Suppressor macrophage treated with lipopolysaccharide for 1 hour (primary cell): ENCODE data around the gene CPT1B.
"Not testable (repeated sequence)": the region's sequence is repeated elsewhere in the genome, so short reads cannot be mapped to it uniquely, and the experiment has no call there.

ENCODE experiments used
- DNase-seq, 3 donors: peaks; one replicate each; pipeline ENCODE4 v3.0.0-alpha.2; 2020 to 2022

CPT1B gene

DNA sequence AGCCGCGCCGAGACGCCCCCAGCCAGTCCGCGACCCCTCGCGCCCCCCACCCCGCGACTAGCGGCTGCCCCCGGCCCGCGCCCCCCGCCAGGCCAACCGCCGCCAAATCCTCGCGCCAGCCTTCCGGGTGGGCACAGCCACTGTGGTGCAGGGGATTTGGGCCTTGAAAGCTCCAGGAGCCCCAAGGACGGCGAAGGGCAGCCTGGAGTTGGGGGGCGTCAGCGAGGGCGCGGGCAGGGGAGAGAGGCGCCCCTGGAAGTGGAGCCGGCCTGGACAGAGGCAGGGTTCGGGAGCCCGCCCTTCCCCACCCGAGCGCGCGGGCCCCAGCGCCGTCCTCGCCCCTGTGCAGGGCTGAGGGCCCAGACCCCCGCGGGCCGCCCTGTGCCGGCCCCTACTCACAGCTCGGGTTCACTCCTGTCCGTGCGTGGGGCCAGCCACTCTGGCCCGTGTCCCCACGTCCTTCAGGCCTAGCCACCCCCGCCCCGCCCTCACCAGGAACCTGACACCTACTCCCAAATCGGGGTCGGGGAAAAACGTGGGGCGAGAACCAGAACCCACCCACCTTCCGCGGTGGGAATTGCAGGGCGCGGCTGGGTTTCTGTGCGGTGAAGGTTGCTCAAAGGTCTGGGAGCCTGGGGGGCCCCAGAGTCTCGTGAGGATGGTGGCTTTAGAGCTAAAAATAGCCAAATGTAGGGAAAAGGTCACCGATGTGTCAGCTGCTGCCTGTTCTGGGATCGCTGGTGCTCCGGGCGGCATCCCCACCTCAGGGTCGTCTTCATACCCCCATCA lies at the start of gene CPT1B:
Gene CPT1B, minus strand, starts transcription at position 441 of the 789 bp plus-strand sequence. CDS start 512 bp downstream, outside the sequence.
- no peak for DNase-seq

DNA sequence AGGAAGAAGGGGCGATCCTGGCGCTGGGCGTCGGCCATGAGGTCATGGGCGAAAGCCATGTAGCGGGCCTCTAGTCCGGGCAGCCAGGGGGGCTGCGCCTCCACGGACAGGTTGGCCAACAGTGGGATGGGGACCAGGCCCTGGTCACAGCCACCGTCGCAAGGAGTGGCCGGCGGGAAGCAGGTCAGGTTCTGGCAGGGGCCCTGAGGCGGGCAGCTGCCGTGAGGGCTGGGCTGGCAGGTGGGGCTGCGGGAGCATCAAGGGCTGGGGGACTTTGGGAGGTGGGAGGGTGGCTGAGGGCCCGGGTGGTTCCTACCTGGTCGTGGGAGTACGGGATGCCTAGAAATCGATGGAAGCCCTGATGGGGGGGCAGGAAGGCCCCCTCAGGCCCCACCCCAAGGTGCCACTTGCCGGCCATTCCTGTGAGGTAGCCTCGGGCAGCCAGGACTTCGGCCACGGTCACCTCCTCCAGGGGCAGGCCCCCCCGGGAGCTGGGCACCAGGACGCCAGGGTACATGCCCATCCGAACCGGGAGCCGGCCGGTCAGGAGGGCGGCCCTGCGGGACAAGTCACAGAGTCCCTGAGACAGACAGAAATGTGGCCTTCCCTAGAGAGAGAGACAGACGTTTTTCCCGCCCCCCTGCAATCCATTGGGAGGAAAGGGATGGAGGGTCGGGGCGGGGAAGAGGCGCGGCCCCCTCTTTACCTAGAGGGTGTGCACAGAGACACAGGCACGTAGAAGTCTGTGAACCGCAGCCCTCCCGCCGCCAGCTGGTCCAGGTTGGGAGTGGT lies 48.8 kb upstream of the CPT1B start:
- no peak for DNase-seq

DNA sequence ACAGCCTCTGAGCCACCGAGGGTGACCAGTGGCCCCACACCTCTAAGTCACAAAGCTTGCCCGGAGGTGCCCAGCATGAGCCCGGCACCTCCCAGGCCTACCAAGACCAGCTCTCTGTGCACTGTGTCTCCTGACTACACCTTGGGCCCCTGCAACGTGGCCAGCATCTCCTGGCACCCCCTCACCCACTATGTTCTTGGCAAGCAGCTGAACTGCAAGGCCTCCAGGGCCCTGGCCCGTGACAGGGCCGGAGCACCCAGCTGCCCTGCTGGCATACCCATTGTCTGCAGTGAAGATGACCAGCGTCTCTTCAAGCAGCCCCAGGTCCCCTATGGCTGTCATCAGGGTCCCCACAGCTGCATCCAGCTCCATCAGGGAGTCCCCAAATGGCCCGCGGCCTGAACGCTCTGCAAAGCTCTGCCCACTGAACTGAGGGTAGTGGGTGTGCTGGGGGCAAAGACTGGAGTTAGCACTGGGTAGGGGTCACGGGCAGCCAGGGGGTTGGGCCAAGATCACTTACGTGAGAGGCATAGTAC lies 48.2 kb upstream of the CPT1B start:
- DNase-seq, result peak in 1 of 3 donors; percentile 17

DNA sequence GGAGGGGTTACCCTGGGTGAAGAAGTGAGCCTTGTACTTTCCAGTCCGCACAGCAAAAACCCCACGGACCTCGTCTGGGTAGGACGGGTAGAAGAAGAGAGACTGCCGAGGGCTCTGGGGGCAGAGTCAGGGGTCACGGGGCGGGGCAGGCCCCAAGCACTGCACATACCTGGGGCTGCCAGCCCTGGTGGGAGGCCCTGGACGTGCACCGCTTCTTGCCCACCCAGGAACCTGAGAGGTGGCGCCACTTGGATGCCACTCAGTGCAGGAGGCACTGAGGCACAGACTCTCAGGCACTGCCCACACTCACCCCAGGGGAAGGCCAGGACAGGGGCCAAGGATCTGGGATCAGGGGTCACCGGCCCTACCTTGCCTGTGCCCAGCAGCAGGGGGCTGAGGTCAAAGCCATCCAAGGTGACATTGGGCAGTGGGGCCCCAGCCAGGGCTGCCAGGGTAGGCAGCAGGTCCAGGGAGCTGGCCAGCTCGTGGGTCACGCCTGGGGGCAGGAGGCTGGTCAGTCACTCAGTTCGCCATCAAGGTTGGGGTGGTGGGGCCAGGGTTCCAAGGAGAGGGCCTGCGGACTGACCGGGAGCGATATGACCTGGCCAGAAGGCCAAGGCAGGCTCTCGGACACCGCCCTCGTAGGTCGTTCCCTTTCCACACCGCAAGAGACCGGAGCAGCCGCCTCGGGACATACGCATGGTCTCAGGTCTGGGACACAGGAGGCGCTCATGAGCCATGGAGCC lies 47.5 kb upstream of the CPT1B start:
- DNase-seq, result peak in 1 of 3 donors; percentile 10

DNA sequence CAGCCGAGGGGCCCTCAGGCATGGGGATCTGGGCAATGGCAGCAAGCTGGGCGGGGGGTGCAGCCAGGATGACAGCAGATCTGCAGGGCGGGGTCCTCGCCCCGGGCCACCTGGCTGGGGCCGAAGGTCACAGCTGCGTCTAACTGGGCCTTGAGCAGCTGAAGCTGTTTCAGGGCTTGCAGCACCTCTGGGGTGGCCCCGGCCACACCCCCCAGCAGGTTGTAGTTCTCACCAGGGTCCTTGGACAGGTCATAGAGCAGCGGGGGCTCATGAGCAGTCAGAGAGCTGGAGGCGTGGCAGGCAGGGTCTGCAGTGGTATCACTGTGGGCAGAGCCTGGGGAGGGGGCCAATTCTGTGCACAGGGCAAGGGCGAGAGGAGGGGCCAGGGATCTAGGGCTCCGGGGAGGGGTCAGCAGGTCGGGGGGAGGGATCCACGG lies 46.9 kb upstream of the CPT1B start:
- no peak for DNase-seq

DNA sequence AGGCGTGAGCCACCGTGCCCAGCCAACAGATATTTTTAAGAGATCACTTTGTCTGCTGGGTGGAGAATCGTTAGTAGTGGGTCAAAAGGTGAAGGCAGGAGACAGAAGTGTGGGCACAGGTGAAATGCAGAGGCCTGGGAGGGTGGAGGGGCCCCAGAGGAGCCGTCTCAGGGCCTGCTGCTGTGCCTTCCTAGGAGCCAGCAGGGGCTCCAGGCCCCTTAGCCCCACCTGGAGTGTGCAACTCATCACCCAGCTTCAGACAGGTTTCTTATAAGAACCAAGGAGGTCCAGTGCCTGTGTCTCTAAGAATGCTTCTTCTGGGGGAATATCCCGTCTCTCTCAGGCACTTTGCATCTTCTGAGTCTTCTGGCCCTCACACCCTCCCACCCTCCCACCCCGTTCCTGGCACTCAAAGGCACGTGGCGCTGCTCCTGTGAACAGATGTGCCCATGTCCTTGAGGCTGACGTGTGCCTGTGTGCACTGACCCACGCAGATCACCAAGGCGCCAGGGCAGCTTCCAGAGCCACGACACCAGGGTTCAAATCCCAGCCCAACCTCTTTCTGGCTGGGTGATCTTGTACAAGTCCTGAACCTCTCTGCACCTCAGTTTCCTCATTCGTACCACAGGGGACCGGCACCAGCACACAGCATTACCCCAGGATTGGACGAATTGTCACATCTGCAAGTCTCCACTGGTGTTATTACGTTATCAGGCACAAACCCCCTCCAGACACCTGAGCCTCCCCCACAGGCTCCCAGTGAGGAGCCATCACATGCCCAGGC lies 46.3 kb upstream of the CPT1B start:
- DNase-seq, result peak in 1 of 3 donors; percentile 12

DNA sequence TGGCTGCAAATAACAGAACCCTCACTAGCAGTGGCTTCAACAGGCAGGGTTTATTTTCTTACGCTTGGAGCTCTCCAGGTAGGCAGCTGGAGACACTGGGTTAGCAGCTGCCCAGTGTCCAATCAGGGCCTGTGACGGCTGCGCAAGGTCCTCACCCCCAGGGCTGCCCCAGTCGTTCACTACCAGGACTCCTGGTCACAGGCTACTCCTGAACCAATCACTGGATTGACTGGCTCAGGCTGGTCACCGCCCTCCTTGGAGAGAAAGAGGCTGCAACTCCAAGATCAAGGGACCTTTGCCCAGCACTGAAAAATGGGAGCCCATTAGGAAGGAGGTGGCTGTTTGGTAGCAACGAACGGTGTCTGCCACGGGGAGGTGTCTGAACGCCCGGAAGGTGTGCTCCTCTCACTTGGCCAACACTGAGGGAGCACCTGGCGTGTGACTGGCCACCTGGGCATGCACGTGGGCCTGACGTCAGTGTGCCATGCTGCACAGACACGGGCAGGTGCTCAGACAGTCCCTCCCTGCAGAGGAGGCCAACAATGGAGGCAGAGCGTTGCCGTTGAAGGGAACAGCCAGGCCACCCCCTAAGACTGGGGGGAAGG lies 44.6 kb upstream of the CPT1B start:
- DNase-seq, result no peak

DNA sequence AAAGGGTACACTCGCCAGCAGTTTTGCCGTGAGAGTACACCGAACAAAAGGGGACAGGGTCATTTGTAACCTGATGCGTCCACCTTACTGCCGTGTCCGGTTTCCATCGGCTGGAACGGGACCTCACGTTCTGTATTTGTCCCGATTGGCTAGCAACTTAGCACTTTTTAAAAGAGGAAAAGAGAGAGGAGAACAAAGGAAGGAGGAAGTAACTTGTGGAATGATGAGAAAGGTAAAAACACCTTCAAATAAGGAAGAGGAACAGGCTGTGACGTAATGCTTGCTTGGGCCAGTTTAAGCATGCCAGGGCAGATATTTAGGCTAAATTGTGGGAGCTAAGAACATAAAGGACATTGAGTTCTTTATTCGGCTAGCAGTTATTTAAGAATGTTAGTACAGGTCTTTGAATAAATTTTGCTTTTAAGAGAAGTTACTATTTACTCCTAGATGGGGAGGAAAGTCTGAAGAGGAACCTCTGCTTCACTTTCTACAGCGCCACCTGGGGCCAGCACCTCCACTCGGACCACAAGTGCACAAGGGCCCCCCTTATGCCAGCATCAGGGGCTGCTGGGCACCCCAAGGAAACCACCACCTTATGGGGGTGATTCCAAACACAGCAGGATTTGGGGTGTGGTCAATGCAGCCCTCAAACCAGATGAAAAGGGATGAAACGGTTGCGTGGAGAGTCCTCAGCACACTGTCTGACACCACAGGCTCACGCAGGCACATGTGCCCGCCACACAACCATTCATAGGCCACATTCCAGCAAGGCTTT lies 43.9 kb upstream of the CPT1B start:
- DNase-seq, result peak in 1 of 3 donors; percentile 17

DNA sequence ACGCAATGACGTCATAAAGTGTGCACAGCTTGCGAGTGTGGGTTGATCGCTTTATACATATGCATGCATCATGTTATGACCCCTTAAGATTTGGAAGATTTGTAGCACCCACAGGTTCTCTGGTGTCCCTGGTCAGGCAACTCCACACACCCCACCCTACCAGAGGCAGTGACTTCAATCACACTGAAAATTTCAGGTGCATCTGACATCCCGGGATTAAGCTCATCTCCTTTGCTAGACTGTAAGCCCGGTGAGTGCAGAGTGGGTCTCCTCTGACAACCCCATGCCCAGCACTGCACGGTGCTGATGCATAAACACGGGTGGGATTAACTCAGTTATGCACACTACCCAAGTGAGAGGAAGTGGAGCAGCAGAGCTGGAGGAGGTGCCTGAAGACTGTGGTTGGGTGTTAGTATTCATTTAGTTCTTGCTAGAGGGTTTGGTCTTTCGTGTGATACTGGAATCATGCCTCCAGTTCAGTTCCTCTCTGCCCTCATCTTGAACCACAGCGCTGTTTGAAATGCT lies 43.2 kb upstream of the CPT1B start:
- peak; percentile 39 to 63 (median 55) for DNase-seq

DNA sequence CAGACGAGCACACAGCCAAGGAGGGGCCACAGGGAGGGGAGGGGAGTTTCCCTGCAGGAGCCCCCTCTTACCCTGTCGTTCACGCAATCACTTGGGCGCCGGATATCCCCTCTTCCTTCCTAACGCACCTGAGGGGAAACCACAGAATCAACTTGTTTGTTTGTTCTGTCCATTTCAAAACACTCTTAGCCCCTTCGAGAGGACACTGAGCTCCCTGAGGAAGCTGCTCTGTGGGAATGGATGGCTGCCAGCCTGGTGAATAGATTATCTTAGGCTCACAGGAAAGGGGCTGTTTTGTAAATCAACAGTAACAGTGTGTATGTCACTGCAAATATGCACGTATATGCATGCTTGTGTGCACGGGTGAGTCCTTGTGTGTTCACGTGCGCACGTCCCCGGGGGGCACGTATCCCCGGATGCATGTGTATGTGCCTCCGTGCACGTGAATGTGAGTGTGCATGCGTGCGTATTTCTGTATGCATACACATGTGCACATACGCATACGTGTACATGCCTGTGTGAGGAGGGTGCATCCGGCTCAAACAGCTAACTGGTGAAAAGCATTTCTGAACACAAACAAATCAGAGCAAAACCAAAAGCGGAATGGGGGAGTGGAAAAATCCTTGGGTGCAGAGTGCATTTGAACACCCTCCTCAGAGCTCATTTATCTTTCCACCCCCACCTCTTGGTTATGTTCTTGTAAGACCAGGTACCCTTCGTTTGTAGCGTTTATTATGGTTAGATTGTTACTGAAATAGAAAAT lies 42.5 kb upstream of the CPT1B start:
- peak; percentile 15 to 30 (median 29) for DNase-seq

DNA sequence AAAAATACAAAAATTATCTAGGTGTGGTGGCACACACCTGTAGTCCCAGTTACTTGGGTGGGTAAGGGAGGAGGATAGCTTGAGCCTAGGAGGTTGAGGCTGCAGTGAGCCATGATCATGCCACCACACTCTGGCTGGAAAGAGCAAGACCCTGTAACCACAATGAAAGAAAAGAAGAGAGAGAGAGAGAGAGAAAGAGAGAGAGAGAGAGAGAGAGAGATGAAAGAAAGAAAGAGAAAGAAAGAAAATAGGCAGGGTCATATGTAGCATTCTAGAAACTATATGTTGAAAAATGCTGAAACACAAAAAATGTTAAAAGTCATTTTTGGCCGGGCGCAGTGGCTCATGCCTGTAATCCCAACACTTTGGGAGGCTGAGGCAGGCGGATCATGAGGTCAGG lies 36.1 kb upstream of the CPT1B start:
- not testable (repeated sequence) for DNase-seq

DNA sequence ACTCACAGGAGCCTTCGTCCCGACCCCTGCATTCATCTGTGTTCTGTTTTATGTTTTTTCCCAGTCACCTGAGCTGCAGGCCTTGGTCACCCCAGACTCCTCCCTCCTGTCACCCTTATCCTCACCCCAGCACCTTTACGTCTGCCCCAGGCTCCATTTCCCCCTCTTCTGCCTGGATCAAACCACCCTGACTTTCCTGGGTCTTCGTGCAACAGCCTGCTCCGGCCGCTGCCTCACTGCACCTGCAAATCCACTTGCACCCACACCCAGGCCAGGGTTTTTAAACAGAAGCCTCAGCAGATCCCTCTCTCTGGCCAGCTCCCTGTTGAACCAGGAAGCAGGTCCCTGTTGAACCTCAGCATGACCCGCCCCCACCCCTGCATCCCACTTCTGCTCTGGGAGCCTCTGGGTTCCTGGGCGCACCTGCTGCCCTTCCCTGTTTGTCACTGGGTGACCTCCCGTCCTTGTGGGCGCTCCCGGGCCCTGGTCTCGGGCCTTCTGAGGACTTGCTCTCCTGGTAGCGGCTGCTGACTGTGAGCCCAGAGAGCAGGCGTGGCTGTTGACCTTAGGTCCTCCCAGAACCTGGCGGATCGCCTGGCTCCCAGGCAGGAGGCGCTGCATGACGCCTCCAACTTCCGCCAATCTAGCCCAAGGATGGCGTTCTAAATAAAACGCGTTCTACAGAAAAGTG lies 35.2 kb upstream of the CPT1B start:
- no peak for DNase-seq

DNA sequence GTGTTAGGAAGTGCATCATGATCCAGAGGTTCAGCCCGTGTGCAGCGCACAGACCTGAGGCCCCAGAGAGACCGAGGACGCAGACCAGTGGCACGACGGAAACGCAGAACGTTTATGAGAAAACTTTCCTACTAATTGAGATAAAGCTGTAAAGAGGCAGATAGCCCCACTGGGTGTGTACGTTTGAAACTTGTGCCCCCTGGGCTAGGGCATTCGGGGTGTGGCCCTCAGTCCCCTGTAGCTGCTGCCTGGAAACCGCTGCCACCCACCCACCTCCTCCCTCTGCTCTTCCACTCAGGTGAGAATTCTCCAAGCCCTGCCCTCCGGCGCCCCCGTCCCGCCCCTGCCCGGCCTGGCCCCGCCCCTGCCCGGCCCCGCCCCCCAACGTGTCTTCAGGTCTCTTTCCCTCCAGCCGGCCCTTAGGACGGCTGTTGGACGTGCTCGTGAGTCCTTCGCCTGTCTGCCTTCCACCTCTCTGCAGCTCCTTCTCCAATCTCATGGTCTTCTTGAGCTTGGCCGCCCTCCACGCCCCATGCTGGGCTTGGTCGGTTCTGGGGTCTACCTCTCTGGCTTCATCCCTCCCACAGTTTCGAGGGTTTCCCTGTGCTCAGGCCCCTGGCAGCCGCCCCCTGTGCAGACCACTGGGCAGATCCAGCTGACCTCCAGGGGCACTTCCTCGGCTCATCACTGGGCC lies 34.4 kb upstream of the CPT1B start:
- DNase-seq, result peak in 1 of 3 donors; percentile 47

DNA sequence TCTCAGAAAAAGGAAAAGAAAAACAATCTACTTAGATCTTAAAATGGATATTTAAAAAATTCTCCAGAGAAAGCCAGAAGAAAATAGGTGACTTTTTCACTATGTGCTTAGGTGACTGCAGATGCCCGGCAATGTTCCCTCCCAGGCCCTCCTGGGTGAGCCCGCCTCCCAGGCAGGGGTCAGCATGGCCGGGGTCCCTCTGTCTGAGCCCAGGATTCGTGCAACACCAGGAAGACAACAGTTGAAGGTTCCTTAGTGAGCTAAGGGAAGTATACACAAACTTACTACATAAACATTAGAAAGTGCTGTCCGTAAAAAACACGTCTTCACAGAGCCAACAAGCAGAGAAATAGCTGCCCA lies 33.9 kb upstream of the CPT1B start:
- no peak for DNase-seq

DNA sequence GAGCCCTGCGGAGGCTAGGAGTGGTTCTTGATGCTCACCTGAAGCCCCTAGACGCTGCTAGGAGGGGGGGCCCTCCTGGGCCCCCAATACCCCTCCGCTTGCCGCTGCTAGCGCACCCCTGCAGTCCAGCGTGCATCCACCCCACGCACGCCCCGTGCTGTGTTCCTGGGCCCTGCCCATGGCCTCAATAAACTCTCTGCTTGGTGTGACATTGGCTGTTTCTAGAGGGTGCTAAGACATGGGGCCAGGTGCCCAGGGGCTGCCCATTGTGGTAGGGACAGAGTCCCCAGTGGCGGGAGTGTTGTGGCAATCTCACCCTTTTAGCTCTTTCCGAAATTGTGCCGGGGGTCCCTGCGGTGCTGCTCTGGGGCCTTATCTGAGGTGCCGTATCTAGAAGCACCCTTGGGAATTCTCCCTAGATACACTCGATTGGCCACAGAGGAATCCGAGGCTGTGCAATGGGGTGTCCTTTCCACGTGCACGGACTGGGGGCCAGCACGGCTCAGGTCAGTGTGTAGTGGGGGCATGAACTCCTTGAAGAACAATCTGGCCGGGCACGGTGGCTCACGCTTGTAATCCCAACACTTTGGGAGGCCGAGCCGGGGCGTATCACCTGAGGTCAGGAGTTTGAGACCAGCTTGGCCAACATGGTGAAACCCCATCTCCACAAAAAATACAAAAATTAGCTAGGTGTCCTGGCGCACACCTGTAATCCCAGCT lies 33.3 kb upstream of the CPT1B start:
- DNase-seq, result no peak

DNA sequence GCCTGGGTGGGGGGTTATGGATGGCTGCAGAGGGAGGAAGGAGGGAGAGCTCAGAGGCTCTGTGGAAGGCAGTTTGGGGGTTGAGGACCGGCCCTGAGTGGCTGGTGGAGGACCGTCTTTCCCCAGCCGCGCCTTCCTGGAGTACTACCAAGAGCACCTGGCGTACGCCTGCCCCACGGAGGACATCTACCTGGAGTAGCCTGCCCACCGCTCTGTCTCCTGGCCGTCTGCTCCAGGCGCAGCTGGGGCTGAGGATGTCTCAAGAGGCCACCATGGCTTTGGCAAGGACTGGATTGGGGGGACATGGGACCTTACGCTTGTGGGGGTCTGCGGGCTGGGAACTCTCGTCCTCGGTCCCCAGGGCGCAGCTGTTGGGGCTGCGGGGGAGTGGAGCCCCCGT lies 32.4 kb upstream of the CPT1B start:
- no peak for DNase-seq

DNA sequence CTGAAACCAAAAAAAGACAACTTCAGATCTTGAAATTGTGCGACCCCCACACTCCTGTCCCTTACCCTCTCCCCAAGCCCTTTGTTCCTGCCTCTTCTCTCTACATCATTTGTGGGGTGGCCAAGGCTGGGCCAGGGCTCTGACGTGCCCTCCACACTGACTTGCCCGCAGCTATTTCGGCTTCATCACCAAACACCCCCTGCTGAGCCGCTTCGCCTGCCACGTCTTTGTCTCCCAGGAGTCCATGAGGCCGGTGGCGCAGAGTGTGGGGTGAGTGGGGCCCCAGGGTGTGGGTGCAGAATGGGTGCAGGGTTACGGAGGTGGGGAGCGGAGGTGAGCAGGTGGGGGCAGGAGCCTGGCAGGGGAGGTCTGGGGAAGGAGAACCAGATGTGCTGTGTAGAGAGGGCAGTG lies 31.8 kb upstream of the CPT1B start:
- no peak for DNase-seq

DNA sequence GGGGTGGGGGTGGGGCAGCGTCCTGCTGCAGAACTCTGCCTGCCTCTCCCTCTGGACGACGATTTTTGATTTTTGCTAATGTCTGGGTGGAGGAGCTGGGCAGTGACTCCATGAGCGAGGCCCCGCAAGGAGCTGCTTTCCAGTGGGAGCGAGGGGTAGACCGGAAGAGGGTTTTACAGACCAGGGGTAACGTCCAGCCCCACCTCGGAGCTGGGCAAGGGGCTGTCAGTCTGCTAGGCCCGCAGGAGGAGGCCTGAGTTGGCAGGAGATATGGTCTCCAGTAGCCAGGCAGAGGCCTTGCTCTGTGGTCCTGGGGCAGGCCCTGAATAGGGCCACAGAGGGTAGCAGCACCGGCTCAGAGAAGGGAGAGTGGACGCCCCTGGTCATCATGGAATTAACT lies 31.4 kb upstream of the CPT1B start:
- no peak for DNase-seq
